PC-3 (cell line): Measurements from ENCODE around the gene GSG1L. TPM values are rescaled to one million over a fixed set of nuclear protein-coding genes. Genes with fewer than 3 reads are reported as not detected.

Experiments used
- ATAC-seq: fragments of 200-7000 bp; cut with Tn5 transposase; 2 replicates; pipeline ENCODE4 v1.9.1; 2020; ENCODE audit warnings: mild to moderate bottlenecking, moderate library complexity
- BruUV-seq: library from RNA; stranded (reverse); fragments of 400-500 nt; replicated peaks from 2 replicates; lab custom pipeline; 2021; lab: Mats Ljungman, UMichigan
- CTCF ChIA-PET: fragments of 300-600 bp; sonication (Branson Sonifier 250); formaldehyde crosslinking; loops from one replicate; lab custom pipeline; 2022; ENCODE audit warnings: antibody characterized with exemption; lab: Charles Lee
- POLR2A ChIA-PET: fragments of 300-600 bp; sonication (Branson Sonifier 250); formaldehyde crosslinking; loops from one replicate; lab custom pipeline; 2022; ENCODE audit warnings: antibody characterized with exemption; ENCODE audit not compliant: unreplicated experiment; lab: Charles Lee
- DNase-seq: peaks from one replicate; pipeline ENCODE4 v3.0.0-alpha.2; 2015
- H2AFZ ChIP-seq: fragments of 300-600 bp; sonication (generic); 2 replicates; pipeline ENCODE4 v1.6.0; 2016; ENCODE audit warnings: antibody characterized with exemption, low read length
- H3F3A ChIP-seq: fragments of 300-600 bp; sonication (generic); one replicate; pipeline ENCODE4 v1.6.0; 2017; ENCODE audit warnings: antibody characterized with exemption, low read length, control low read depth, mild to moderate bottlenecking; ENCODE audit not compliant: unreplicated experiment
- H3K27ac ChIP-seq: fragments of 300-600 bp; sonication (generic); 2 replicates; pipeline ENCODE4 v1.5.1; 2016; ENCODE audit warnings: mild to moderate bottlenecking, low read length
- H3K27me3 ChIP-seq: fragments of 300-600 bp; sonication (generic); 2 replicates; pipeline ENCODE4 v1.6.1; 2016; ENCODE audit warnings: low read length, mixed read lengths
- H3K36me3 ChIP-seq: fragments of 300-600 bp; sonication (generic); 2 replicates; pipeline ENCODE4 v1.6.1; 2016; ENCODE audit warnings: low read depth, mixed run types, low read length, mixed read lengths
- H3K4me1 ChIP-seq: fragments of 300-600 bp; sonication (generic); 2 replicates; pipeline ENCODE4 v1.5.1; 2016; ENCODE audit warnings: low read length; ENCODE audit not compliant: insufficient read depth
- H3K4me2 ChIP-seq: fragments of 300-600 bp; sonication (generic); 2 replicates; pipeline ENCODE4 v1.6.0; 2016; ENCODE audit warnings: low read length
- H3K4me3 ChIP-seq: fragments of 300-600 bp; sonication (generic); 2 replicates; pipeline ENCODE4 v1.5.1; 2016; ENCODE audit warnings: mild to moderate bottlenecking, low read length, mixed read lengths
- H3K79me2 ChIP-seq: fragments of 300-600 bp; sonication (generic); 2 replicates; pipeline ENCODE4 v1.6.1; 2017; ENCODE audit warnings: low read length, mixed read lengths
- H3K9ac ChIP-seq: fragments of 300-600 bp; sonication (generic); 2 replicates; pipeline ENCODE4 v1.6.0; 2016; ENCODE audit warnings: mild to moderate bottlenecking, low read length
- H3K9me2 ChIP-seq: fragments of 300-600 bp; sonication (generic); replicated peaks from 2 replicates; pipeline ENCODE4 v1.6.1; 2016; ENCODE audit warnings: mixed run types, low read length, mixed read lengths
- H3K9me3 ChIP-seq: fragments of 300-600 bp; sonication (generic); 2 replicates; pipeline ENCODE4 v1.6.1; 2016; ENCODE audit warnings: low read length, mixed read lengths
- H4K20me1 ChIP-seq: fragments of 300-600 bp; sonication (generic); 2 replicates; pipeline ENCODE4 v1.6.1; 2016; ENCODE audit warnings: low read length, mixed read lengths
- CTCF ChIP-seq: fragments of 300-600 bp; sonication (generic); conservative IDR thresholded peaks from 2 replicates; pipeline ENCODE4 v1.5.1; 2017; ENCODE audit warnings: antibody characterized with exemption, low read depth, mild to moderate bottlenecking, low read length
- EZH2 ChIP-seq: fragments of 300-600 bp; sonication (generic); IDR thresholded peaks from one replicate; pipeline ENCODE4 v1.6.1; 2017; ENCODE audit warnings: antibody characterized with exemption, mild to moderate bottlenecking, low read length; ENCODE audit not compliant: unreplicated experiment
- EZH2phosphoT487 ChIP-seq: fragments of 300-600 bp; sonication (generic); IDR thresholded peaks from 2 replicates; pipeline ENCODE4 v1.6.1; 2018; ENCODE audit warnings: mild to moderate bottlenecking, antibody characterized with exemption, low read length, borderline replicate concordance
- intact Hi-C: fragments of 100-400 bp; cut with micrococcal nuclease; formaldehyde crosslinking; loops from 2 replicates; pipeline ENCODE4 v1.9.0; 2023
- total RNA-seq: library from RNA; depleted of rRNA; stranded (reverse); fragments of >200 nt; gene quantifications from 2 replicates; pipeline ENCODE4 v1.2.3, GENCODE V29; 2014

Gene GSG1L
- total RNA-seq, 1 experiment from 2014 or later, result not detected

- no TSS peak for BruUV-seq
- ChIA-PET POLR2A (no interaction called here), CTCF (no interaction called here)
- no peaks in the 10 kb centered on the region for H3K36me3 ChIP-seq
- H3K27ac ChIP-seq, result no peak overlapping the region
- H3K9ac ChIP-seq, result no peak overlapping the region
- TF ChIP-seq EZH2phosphoT487, result no peak
- no peak for TF ChIP-seq CTCF
- TF ChIP-seq EZH2, result no peak
- no peaks in the 10 kb centered on the region for H3K9me2 ChIP-seq
- intact Hi-C loops, result no loop called here
- H3F3A ChIP-seq, result no peaks in the 10 kb centered on the region
- no peak overlapping the region for H3K4me3 ChIP-seq
- peaks cover 10% of the 10 kb centered on the region; the same call in 1 of the 2 replicates for H3K4me1 ChIP-seq
- no peak overlapping the region for H2AFZ ChIP-seq
- DNase-seq, result no peak
- H3K27me3 ChIP-seq, result no peaks in the 10 kb centered on the region
- H4K20me1 ChIP-seq, result no peaks in the 10 kb centered on the region
- H3K4me2 ChIP-seq, result no peak overlapping the region
- no peaks in the 10 kb centered on the region for H3K79me2 ChIP-seq
- ATAC-seq, result no peak
- no peaks in the 10 kb centered on the region for H3K9me3 ChIP-seq
Observed at GRCh38 chr16:27749547-27749875, 314.0 kb downstream of the GSG1L start.

- no peaks in the 10 kb centered on the region for H3K27me3 ChIP-seq
- TF ChIP-seq EZH2phosphoT487 (no peak), EZH2 (no peak), CTCF (no peak)
- no peaks in the 10 kb centered on the region for H3K36me3 ChIP-seq
- no TSS peak for BruUV-seq
- H3F3A ChIP-seq, result no peaks in the 10 kb centered on the region
- no peaks in the 10 kb centered on the region for H3K9me3 ChIP-seq
- H3K4me2 ChIP-seq, result no peak overlapping the region
- DNase-seq (peak; percentile 65), ATAC-seq (peak; percentile 67)
- H3K9ac ChIP-seq, result no peak overlapping the region
- H3K9me2 ChIP-seq, result no peaks in the 10 kb centered on the region
- H2AFZ ChIP-seq, result no peak overlapping the region
- intact Hi-C loops, result no loop called here
- peaks cover 10% of the 10 kb centered on the region; the same call in 1 of the 2 replicates for H3K4me1 ChIP-seq
- ChIA-PET POLR2A (no interaction called here), CTCF (no interaction called here)
- no peaks in the 10 kb centered on the region for H4K20me1 ChIP-seq
- H3K27ac ChIP-seq, result no peak overlapping the region
- no peak overlapping the region for H3K4me3 ChIP-seq
- H3K79me2 ChIP-seq, result no peaks in the 10 kb centered on the region
Observed at GRCh38 chr16:27748868-27749546, 314.5 kb downstream of the GSG1L start.

- Histone ChIP-seq H3K9ac (no peak overlapping the region), H3K9me2 (no peaks in the 10 kb centered on the region), H3K9me3 (no peaks in the 10 kb centered on the region), H3K36me3 (no peaks in the 10 kb centered on the region), H3K4me3 (no peak overlapping the region), H3K4me1 (peaks cover 10% of the 10 kb centered on the region; the same call in 1 of the 2 replicates), H4K20me1 (no peaks in the 10 kb centered on the region), H3K27ac (no peak overlapping the region), H3K4me2 (no peak overlapping the region), H3K79me2 (no peaks in the 10 kb centered on the region), H3F3A (no peaks in the 10 kb centered on the region), H3K27me3 (no peaks in the 10 kb centered on the region), H2AFZ (no peak overlapping the region)
- BruUV-seq, result no TSS peak
- ATAC-seq (no peak), DNase-seq (no peak)
- intact Hi-C loops, result no loop called here
- TF ChIP-seq EZH2phosphoT487 (no peak), CTCF (no peak), EZH2 (no peak)
- ChIA-PET POLR2A (no interaction called here), CTCF (no interaction called here)
Observed at GRCh38 chr16:27747946-27748345, 315.6 kb downstream of the GSG1L start.
